A549 (cell line): ENCODE data around the gene FOXI3.

Experiments
- CTCF ChIP-seq: fragments of >200 bp; sonication (Bioruptor Twin); formaldehyde crosslinking; IDR thresholded peaks from 3 replicates; pipeline ENCODE4 v1.5.1; 2016
- JUN ChIP-seq, 2 experiments: fragments of >200 bp; sonication (Bioruptor Twin); formaldehyde crosslinking; IDR thresholded peaks; 2 replicates in 1 of 2; 3 replicates in 1 of 2; pipeline ENCODE4 v1.6.1; 2016 to 2017
- NR3C1 ChIP-seq: fragments of >200 bp; sonication (Bioruptor Twin); formaldehyde crosslinking; IDR thresholded peaks from 3 replicates; pipeline ENCODE4 v1.6.1; 2017
- POLR2A ChIP-seq: IDR thresholded peaks from 2 replicates; pipeline ENCODE4 v1.6.1; 2012; ENCODE audit warnings: mild to moderate bottlenecking, low read length
- RAD21 ChIP-seq, 2 experiments: fragments of >200 bp in 1 of 2; sonication (Bioruptor Twin) in 1 of 2; formaldehyde crosslinking in 1 of 2; IDR thresholded peaks in 1 of 2; conservative IDR thresholded peaks in 1 of 2; 2 replicates in 1 of 2; 3 replicates in 1 of 2; pipeline ENCODE4 v1.6.1; 2012 to 2018; ENCODE audit warnings: inconsistent platforms in 1 of 2
- SMC3 ChIP-seq: fragments of >200 bp; sonication (Bioruptor Twin); formaldehyde crosslinking; IDR thresholded peaks from 3 replicates; pipeline ENCODE4 v1.6.1; 2018; ENCODE audit warnings: inconsistent platforms
- USF2 ChIP-seq: fragments of 450-650 bp; IDR thresholded peaks from 2 replicates; pipeline ENCODE4 v1.6.1; 2014; ENCODE audit warnings: antibody characterized with exemption

GRCh38 chr2:88450186-88450585 is 2.3 kb downstream of the FOXI3 start:
- TF ChIP-seq SMC3 = no peak
- TF ChIP-seq USF2 = no peak
- TF ChIP-seq JUN (IDR thresholded peaks at IDR 0.05) = no peak
- TF ChIP-seq RAD21 (conservative IDR thresholded peaks at IDR 0.05 in 1 of 2, IDR thresholded peaks at IDR 0.05 in 1 of 2) = no peak
- no peak for TF ChIP-seq NR3C1
- TF ChIP-seq POLR2A = no peak
- no peak for TF ChIP-seq CTCF
